Muscle layer of duodenum (tissue), 2 donors: Measurements from ENCODE around the gene CD320.
"Not testable (repeated sequence)": the region's sequence is repeated elsewhere in the genome, so short reads cannot be mapped to it uniquely, and the experiment has no call there.

Experiments
- H3K27ac ChIP-seq: one replicate; pipeline ENCODE4 v1.7.0; 2013; ENCODE audit warnings: mild to moderate bottlenecking, low read length
- H3K27me3 ChIP-seq: one replicate; pipeline ENCODE4 v1.7.0; 2013; ENCODE audit warnings: low read depth, mild to moderate bottlenecking, control low read depth, low read length
- H3K36me3 ChIP-seq, 2 donors: one replicate each; pipeline ENCODE4 v1.7.0; 2013; ENCODE audit warnings: low read length in 2 of 2, control low read depth in 1 of 2, mild to moderate bottlenecking in 1 of 2; ENCODE audit not compliant: insufficient read depth in 2 of 2, control insufficient read depth in 1 of 2
- H3K4me1 ChIP-seq, 2 donors: one replicate each; pipeline ENCODE4 v1.7.0; 2013; ENCODE audit warnings: low read length in 2 of 2, mild to moderate bottlenecking in 2 of 2, control low read depth in 1 of 2, moderate library complexity in 1 of 2; ENCODE audit not compliant: insufficient read depth in 2 of 2, control insufficient read depth in 1 of 2
- H3K4me3 ChIP-seq, 2 donors: one replicate each; pipeline ENCODE4 v1.7.0; 2013; ENCODE audit warnings: low read length in 2 of 2, low read depth in 1 of 2, mild to moderate bottlenecking in 1 of 2
- H3K9me3 ChIP-seq, 2 donors: one replicate each; pipeline ENCODE4 v1.7.0; 2013; ENCODE audit warnings: low read length in 2 of 2, control low read depth in 1 of 2, mild to moderate bottlenecking in 1 of 2; ENCODE audit not compliant: control insufficient read depth in 1 of 2
- donor health status: healthy.

The CD320 gene

DNA sequence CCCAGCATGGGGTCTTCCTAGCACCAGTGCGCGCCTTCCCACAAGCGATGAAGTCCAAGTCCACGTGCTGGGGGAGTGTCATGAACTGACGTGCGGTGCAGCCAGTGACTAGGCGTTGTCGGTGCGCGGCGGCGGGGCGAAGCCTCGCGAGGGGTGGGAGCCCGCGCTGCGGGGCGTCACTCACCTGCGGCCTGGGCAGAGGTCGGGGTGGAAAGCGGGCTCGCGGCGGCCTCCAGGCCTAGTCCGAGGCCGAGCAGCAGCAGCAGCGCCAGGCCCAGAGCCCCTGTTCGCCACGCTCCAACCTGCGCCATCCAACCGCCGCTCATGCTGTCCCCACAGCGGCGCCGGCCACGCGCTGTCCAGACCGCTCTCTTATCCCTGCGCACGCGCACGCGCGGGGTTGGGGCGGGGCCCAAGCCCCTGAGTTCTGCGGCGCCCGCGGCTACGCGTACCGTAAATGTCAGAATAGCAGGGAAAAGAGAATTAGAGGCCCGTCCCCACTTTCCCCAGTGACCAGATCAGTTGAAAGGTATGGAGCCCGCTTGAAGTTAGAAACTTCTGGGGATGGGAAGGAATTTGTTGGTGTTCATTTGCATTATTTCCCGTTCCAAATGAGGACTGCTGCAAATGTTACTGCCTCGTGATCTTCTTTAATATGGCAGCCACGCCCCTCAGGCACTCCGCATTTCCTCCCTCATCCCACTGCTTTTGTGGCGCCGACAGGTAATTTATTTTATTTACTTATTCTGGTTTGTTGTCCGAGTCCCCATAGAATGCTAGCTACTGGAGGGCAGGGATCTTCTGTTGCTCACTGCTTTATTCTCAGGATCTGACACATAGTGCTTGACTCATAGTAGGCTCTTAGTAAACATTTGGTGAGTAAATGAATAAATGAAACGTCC lies at the start of gene CD320:
Gene CD320 (minus strand): TSS at position 394 of the 902 bp plus-strand sequence. CDS start 68 bp downstream, at position 326.
- no peaks in the 10 kb centered on the region for H3K9me3 ChIP-seq
- no peak within 1 kb of the TSS for H3K27ac ChIP-seq
- H3K4me3 ChIP-seq, result peak within 1 kb of the TSS; percentile 66 to 67
- no peaks in the 10 kb centered on the region for H3K27me3 ChIP-seq
- peaks cover 3 to 37% of the 10 kb centered on the region in 2 donors for H3K36me3 ChIP-seq
- peaks cover 0 to 27% of the 10 kb centered on the region in 2 donors for H3K4me1 ChIP-seq

DNA sequence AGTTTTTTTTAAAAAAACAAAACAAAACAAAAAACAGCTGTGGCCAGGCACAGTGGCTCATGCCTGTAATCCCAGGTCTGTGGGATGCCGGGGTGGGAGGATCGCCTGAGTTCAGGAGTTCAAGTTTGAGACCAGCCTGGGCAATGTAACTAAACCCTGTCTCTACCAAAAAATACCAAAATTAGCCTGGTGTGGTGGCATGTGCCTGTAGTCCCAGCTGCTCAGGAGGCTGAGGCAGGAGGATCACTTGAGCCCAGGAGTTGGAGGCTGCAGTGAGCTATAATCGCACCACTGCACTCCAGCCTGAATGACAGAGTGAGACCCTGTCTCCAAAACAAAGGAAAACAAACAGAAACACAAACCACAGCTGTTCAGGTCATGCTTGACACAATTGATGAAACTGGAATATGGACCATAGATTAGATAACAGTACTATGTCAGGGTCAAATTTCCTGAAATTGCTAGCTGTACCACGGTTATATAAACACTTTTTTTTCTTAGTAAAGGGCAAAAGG lies 48.9 kb upstream of the CD320 start:
- no peak overlapping the region for H3K4me3 ChIP-seq
- H3K36me3 ChIP-seq, result no peaks in the 10 kb centered on the region
- H3K9me3 ChIP-seq, result no peaks in the 10 kb centered on the region
- peaks cover 0 to 2% of the 10 kb centered on the region in 2 donors for H3K4me1 ChIP-seq
- H3K27me3 ChIP-seq, result no peaks in the 10 kb centered on the region
- H3K27ac ChIP-seq, result no peak overlapping the region

DNA sequence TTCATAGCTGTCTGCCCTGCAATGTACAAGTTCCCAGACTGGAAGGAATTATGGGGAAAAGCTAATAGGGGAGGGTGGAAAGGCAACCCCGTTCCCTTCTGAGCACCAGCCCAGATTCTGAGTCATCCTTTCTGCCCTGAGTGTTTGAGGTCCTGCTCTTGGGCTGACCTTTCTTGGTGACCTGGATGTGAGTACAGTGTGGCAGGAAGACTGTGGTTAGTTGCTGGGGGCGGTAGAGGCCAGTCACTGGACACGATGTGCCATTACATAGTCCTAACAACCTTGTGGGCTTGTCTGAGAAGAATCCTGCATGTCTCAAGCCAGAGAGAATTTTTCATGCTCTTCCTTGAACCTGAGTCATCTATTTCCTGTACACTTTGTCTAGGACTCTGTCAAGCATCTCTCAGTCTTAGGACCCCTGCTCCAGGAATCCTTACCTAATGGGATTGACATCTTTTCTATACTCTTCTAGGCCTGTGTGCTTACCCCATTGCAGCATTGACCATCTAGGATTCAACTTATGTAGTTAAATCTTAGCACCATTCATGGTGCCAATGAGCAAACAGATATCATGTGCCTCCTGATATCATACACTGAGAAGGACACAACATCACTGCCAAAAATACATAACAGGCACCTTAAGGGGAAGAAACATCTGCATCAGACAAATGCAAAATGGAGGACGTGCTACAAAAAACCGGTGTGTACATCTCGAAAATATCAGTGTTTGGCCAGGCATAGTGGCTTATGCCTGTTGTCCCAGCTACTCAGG lies 47.7 kb upstream of the CD320 start:
- Histone ChIP-seq H3K36me3 (no peaks in the 10 kb centered on the region), H3K9me3 (no peaks in the 10 kb centered on the region), H3K27ac (no peak overlapping the region), H3K4me1 (peaks cover 0 to 5% of the 10 kb centered on the region in 2 donors), H3K4me3 (no peak overlapping the region), H3K27me3 (no peaks in the 10 kb centered on the region)

DNA sequence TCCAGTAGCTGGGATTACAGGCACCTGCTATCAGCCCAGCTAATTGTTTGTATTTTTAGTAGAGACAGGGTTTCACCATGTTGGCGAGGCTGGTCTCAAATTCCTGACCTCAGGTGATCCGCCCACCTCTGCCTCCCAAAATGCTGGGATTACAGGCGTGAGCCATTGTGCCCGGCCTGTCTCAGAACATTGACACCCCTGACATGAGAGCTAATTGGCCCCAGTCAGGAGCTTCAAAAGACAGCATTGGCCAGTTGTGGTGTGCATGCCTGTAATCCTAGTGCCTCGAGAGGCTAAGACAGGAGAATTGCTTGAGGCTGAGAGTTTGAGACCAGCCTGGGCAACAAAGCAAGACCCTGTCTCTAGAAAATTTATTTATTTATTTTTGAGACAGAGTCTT lies 44.7 kb upstream of the CD320 start:
- H3K27ac ChIP-seq, H3K9me3 ChIP-seq, H3K36me3 ChIP-seq, H3K27me3 ChIP-seq, H3K4me3 ChIP-seq, H3K4me1 ChIP-seq: not testable (repeated sequence)

DNA sequence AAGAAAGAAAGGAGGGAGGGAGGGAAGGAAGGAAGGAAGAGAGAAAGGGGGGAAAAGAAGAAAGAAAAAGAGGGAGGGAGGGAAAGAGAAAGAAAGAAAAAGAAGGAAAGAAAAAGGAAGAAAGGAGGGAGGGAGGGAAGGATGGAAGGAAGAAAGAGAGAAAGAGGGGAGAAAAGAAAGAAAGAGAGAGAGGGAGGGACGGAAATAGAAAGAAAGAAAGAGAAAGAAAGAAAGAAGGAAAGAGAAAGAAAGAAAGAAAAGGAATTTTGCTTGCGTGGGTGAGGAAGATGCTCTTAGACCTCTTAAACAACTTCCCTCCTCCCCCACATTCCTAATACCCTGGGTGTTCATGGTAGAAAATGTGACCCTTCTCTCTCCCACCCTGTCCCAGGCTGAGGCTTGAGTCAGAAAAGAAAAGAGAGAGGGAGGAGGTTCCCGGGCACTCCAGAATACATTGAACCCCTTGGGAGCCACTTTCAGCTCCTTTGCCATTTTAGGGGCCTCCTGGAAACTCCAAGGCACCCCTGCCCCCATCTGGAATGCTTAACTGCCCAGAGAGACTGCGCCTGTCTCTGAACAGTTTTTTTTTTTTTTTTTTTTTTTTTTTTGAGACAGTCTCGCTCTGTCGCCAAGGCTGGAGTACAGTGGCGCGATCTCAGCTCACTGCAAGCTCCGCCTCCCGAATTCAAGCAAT lies 44.1 kb upstream of the CD320 start:
- Histone ChIP-seq H3K9me3 (no peaks in the 10 kb centered on the region), H3K27ac (no peak overlapping the region), H3K27me3 (no peaks in the 10 kb centered on the region), H3K4me1 (peaks cover 0 to 5% of the 10 kb centered on the region in 2 donors), H3K4me3 (no peak overlapping the region), H3K36me3 (no peaks in the 10 kb centered on the region)

DNA sequence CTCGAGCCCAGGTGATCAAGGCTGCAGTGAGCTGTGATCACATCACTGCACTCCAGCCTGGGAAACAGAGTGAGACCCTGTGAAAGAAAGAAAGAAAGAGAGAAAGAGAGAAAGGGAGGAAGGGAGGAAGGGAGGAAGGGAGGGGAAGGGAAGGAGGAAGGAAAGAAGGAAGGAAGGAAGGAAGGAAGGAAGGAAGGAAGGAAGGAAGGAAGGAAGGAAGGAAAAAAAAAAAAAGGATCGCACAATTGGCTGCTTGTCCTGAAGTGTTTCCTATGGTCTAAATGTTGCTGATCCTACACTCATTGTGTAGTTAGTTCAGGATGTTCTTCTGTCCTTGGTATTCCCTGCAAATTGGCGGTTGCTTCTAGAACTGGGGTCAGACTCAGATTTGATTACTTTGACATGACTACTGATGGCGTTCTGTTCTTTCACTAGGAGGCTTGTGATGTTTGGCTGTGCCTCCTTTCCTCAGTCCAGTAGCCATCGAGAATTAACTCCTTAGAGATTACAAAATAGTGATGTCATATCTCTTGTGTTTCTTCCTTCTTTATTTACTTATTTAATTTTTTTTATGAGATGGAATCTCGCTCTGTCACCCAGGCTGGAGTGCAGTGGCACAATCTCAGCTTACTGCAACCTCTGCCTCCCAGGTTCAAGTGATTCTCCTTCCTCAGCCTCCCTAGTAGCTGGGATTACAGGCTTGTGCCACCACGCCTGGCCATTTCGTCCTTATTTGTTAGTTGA lies 41.6 kb upstream of the CD320 start:
- H3K27ac ChIP-seq, H3K27me3 ChIP-seq, H3K9me3 ChIP-seq, H3K4me3 ChIP-seq, H3K4me1 ChIP-seq, H3K36me3 ChIP-seq: not testable (repeated sequence)

DNA sequence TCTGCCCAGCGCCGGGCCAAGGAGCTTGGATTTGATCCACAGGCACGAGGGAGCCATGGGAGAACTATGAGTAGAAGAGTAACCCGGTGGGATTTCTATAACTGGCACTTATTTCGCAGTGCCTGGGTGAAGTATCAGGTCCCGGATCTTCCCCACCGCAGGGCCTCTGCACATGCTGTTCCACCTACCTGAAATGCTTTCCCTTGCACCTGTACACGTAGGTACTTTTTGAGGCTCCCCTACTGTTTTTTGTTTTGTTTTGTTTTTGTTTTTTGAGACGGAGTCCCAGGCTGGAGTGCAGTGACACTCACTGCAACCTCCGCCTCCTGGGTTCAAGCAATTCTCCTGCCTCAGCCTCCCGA lies 35.3 kb upstream of the CD320 start:
- Histone ChIP-seq H3K27ac (no peak overlapping the region), H3K4me3 (peak overlapping the region in 1 of 2 donors; percentile 57)

DNA sequence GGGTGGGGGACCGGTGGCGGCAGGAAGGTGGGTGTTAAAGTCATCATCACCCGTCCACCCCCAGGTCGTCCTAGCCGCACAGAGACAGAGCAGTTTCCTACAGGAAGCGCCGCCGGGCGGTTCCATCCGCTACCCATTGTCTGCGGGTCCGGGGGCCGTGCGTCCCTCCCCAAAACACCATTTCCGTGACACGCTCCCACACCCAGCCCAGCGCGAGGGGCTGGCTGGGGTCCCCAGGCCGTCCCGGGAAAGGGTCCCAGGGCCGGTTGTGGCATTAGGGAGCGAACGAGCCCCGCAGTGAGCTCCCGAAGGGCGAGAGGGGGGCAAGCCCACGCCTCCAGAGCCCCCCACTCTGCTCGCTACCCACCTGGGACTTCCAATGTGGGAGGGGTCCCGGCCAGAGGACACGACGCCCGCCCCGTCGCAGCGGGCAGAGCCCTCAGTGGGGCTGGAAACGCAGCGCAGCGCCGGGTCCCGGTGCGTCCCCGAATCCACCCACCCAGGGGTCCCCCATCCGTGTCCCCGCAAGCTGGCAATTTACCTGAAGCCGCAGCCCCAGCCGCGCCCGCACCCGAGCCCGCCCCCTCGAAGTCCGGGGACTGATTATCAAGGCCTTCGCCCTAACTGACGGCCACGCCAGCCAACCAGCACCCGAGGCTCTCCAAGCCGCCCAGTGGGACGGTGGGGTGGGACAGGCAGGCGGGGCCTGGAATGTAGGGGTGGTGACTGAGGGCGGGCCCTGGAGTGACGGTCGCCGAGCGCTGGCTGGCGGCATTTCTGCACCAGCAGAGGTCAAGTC lies 34.7 kb upstream of the CD320 start, which contains the start of gene KANK3:
Gene KANK3 (minus strand): TSS at position 579 of the 799 bp plus-strand sequence. CDS start 5,434 bp downstream, outside the sequence.
- no peaks in the 10 kb centered on the region for H3K27me3 ChIP-seq
- no peaks in the 10 kb centered on the region for H3K36me3 ChIP-seq
- H3K9me3 ChIP-seq, result no peaks in the 10 kb centered on the region

More for the DNA sequence above, 35.3 kb upstream of the CD320 start:
- Histone ChIP-seq H3K27me3 (no peaks in the 10 kb centered on the region), H3K36me3 (no peaks in the 10 kb centered on the region), H3K9me3 (no peaks in the 10 kb centered on the region), H3K4me1 (peaks cover 0 to 7% of the 10 kb centered on the region in 2 donors)

DNA sequence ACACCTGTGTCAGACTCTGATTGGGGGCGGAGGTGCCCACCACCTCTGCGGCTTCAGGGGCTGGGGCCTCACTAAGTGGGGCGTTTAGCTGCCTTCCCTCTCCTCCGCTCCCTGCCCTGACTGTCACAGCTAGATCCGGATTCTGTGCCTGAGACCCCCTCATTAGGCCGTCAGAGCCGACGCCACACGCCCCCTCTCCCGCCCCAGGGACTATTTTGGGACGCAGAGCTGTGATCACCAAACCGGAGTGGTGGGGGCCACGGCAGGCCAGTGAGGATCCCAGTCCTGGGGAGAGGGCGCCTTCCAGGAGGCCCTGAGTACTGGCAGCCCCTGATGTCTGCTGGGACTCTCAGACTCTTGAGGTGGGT lies 34.1 kb upstream of the CD320 start:
- Histone ChIP-seq H3K36me3 (no peaks in the 10 kb centered on the region), H3K4me3 (no peak overlapping the region), H3K27me3 (no peaks in the 10 kb centered on the region), H3K27ac (no peak overlapping the region), H3K4me1 (peaks cover 0 to 7% of the 10 kb centered on the region in 2 donors), H3K9me3 (no peaks in the 10 kb centered on the region)

More for the DNA sequence above, 34.7 kb upstream of the CD320 start, which contains the start of gene KANK3:
- peaks cover 0 to 7% of the 10 kb centered on the region in 2 donors for H3K4me1 ChIP-seq
- peak within 1 kb of the TSS; percentile 16 to 57 for H3K4me3 ChIP-seq
- no peak within 1 kb of the TSS for H3K27ac ChIP-seq

DNA sequence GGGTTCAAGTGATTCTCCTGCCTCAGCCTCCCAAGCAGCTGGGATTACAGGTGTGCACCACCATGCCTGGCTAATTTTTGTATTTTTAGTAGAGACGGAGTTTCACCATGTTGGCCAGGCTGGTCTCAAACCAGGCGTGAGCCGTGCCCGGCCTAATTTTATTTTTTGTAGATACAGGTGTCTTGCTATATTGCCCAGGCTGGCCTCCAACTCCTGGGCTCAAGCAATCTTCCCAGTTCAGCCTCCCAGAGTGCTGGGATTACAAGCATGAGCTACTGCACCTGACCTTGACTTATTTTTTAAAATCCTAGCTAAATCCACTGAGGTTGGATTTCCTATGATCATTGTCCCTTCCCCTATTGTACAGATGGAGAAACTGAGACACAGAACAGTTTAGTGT lies 33.3 kb upstream of the CD320 start:
- not testable (repeated sequence) for H3K27ac ChIP-seq, H3K9me3 ChIP-seq, H3K36me3 ChIP-seq, H3K4me3 ChIP-seq, H3K27me3 ChIP-seq
- H3K4me1 ChIP-seq, result peaks cover 0 to 10% of the 10 kb centered on the region in 2 donors
